DND-41 (cell line): ENCODE measurements around the gene JPH3.

Experiments used
- EZH2 ChIP-seq: IDR thresholded peaks from 3 replicates; pipeline ENCODE4 v1.6.1; 2012; ENCODE audit warnings: borderline replicate concordance, low read depth, mild to moderate bottlenecking, moderate library complexity, low read length, inconsistent platforms; ENCODE audit not compliant: severe bottlenecking
- TF ChIP-seq, protein P1 (sequence below): IDR thresholded peaks from 2 replicates; pipeline ENCODE4 v1.5.1; 2012; ENCODE audit warnings: borderline replicate concordance, low read length, moderate library complexity, mild to moderate bottlenecking; ENCODE audit not compliant: poor library complexity, severe bottlenecking; ENCODE audit errors: extremely low read depth

DNA sequence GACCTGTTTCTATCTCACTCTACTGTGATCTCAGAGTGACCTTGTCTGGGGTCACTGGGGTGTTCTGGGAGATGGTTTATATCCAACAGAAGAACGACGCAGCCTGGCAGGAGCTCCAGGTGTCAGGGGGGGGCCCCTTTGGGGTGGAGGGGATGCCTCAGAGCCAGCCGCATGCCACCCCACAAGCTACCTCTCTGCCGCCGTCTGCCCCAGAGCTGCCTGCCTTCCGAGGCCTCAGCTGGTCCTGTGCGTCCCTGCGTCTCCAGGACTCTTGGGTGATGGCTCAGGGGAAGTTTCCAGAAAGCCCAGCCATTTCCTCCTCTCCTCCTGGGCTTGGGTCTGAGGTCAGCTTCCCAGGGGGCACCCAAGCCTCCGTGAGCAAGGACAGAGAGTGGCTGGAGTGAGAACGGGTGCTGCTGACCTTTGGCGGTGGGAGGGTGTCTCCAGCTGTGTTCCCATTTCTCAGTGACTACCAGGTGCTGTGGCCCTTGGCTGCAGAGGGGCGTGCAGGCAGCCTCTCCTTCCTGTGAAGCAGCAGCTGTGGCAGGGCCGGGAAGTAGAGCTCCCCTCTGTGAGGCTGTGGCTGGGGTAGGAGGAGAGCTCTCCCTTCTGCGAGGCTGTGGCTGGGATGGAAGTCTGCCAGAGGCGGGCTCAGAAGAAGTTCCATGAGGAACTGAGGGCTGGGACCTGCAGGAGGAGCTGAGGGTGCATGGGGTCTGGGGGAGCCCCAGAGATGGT lies 19.8 kb downstream of the JPH3 start:
- TF ChIP-seq, protein P1, sequence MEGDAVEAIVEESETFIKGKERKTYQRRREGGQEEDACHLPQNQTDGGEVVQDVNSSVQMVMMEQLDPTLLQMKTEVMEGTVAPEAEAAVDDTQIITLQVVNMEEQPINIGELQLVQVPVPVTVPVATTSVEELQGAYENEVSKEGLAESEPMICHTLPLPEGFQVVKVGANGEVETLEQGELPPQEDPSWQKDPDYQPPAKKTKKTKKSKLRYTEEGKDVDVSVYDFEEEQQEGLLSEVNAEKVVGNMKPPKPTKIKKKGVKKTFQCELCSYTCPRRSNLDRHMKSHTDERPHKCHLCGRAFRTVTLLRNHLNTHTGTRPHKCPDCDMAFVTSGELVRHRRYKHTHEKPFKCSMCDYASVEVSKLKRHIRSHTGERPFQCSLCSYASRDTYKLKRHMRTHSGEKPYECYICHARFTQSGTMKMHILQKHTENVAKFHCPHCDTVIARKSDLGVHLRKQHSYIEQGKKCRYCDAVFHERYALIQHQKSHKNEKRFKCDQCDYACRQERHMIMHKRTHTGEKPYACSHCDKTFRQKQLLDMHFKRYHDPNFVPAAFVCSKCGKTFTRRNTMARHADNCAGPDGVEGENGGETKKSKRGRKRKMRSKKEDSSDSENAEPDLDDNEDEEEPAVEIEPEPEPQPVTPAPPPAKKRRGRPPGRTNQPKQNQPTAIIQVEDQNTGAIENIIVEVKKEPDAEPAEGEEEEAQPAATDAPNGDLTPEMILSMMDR: no peak
- no peak for TF ChIP-seq EZH2
